ENCODE results near the gene CDKN2AIP.

DNA sequence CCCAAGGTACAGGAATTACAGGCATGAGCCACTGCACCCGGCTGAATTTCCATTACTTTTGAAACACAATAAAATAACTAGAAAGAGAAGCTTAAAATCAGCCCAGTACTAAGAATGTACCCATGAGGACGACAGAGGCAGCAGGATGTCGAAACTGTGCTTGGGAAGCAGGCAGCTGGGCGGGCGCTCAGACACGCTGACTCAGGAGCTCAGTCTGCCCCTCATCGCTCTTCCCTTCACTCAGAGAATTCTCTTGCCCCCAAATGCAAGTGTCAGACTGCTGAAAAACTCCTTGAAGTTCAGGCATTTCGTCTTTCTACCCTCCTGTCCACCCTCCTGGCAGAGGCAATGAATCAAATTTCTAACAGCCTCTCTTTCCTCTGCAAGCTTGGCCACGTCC lies 41.0 kb upstream of the CDKN2AIP start:
- TF ChIP-seq JUND (IDR thresholded peaks at IDR 0.05) (no peak), CEBPB (IDR thresholded peaks at IDR 0.05; ENCODE audit: low read depth) (no peak), POLR2AphosphoS5 (IDR thresholded peaks at IDR 0.05; ENCODE audit: low read depth, low read length) (no peak), POLR2A (IDR thresholded peaks at IDR 0.05; ENCODE audit: borderline replicate concordance, extremely low read depth, insufficient read depth, insufficient read length) (no peak)
- TF ChIP-seq, protein P1, sequence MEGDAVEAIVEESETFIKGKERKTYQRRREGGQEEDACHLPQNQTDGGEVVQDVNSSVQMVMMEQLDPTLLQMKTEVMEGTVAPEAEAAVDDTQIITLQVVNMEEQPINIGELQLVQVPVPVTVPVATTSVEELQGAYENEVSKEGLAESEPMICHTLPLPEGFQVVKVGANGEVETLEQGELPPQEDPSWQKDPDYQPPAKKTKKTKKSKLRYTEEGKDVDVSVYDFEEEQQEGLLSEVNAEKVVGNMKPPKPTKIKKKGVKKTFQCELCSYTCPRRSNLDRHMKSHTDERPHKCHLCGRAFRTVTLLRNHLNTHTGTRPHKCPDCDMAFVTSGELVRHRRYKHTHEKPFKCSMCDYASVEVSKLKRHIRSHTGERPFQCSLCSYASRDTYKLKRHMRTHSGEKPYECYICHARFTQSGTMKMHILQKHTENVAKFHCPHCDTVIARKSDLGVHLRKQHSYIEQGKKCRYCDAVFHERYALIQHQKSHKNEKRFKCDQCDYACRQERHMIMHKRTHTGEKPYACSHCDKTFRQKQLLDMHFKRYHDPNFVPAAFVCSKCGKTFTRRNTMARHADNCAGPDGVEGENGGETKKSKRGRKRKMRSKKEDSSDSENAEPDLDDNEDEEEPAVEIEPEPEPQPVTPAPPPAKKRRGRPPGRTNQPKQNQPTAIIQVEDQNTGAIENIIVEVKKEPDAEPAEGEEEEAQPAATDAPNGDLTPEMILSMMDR (IDR thresholded peaks at IDR 0.05 in 2 of 3, conservative IDR thresholded peaks at IDR 0.05 in 1 of 3; ENCODE audit: borderline replicate concordance in 1 of 3, insufficient read depth in 1 of 3, low read depth in 2 of 3, low read length in 2 of 3), result no peak
- TF ChIP-seq, protein P2, sequence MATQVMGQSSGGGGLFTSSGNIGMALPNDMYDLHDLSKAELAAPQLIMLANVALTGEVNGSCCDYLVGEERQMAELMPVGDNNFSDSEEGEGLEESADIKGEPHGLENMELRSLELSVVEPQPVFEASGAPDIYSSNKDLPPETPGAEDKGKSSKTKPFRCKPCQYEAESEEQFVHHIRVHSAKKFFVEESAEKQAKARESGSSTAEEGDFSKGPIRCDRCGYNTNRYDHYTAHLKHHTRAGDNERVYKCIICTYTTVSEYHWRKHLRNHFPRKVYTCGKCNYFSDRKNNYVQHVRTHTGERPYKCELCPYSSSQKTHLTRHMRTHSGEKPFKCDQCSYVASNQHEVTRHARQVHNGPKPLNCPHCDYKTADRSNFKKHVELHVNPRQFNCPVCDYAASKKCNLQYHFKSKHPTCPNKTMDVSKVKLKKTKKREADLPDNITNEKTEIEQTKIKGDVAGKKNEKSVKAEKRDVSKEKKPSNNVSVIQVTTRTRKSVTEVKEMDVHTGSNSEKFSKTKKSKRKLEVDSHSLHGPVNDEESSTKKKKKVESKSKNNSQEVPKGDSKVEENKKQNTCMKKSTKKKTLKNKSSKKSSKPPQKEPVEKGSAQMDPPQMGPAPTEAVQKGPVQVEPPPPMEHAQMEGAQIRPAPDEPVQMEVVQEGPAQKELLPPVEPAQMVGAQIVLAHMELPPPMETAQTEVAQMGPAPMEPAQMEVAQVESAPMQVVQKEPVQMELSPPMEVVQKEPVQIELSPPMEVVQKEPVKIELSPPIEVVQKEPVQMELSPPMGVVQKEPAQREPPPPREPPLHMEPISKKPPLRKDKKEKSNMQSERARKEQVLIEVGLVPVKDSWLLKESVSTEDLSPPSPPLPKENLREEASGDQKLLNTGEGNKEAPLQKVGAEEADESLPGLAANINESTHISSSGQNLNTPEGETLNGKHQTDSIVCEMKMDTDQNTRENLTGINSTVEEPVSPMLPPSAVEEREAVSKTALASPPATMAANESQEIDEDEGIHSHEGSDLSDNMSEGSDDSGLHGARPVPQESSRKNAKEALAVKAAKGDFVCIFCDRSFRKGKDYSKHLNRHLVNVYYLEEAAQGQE (IDR thresholded peaks at IDR 0.05; ENCODE audit: low read depth), result no peak
